Fibroblast of lung (primary cell): ENCODE data around the gene HS3ST1. TPM values are rescaled to one million over a fixed set of nuclear protein-coding genes. Genes with fewer than 3 reads are reported as not detected.

Experiments used
- DNase-seq, 2 donors: peaks; one replicate each; pipeline versions ENCODE4 v3.0.0 to v3.0.0-alpha.2; 2010; ENCODE audit warnings: low read depth in 2 of 2
- H2AFZ ChIP-seq: 2 replicates; pipeline ENCODE4 v1.5.1; 2012; ENCODE audit warnings: low read length, control low read depth, inconsistent platforms
- H3K27ac ChIP-seq: 2 replicates; pipeline ENCODE4 v1.5.1; 2011; ENCODE audit warnings: low read length, control low read depth; ENCODE audit not compliant: insufficient read depth
- H3K27me3 ChIP-seq: 2 replicates; pipeline ENCODE4 v1.5.1; 2011; ENCODE audit warnings: mild to moderate bottlenecking, low read length; ENCODE audit not compliant: control insufficient read depth, insufficient read depth
- H3K36me3 ChIP-seq: 2 replicates; pipeline ENCODE4 v1.5.1; 2011; ENCODE audit warnings: low read length; ENCODE audit not compliant: control insufficient read depth, insufficient read depth
- H3K4me1 ChIP-seq: 2 replicates; pipeline ENCODE4 v1.5.1; 2011; ENCODE audit warnings: low read length; ENCODE audit not compliant: control insufficient read depth, insufficient read depth; ENCODE audit errors: extremely low read depth
- H3K4me2 ChIP-seq: 2 replicates; pipeline ENCODE4 v1.5.1; 2011; ENCODE audit warnings: low read length, control low read depth; ENCODE audit not compliant: insufficient read depth; ENCODE audit errors: extremely low read depth
- H3K4me3 ChIP-seq, 4 experiments: fragments of 200-600 bp in 1 of 4; sonication (generic) in 1 of 4; replicated peaks in 1 of 4; 2 replicates each; pipeline ENCODE4 v1.5.1; 2011 to 2016; ENCODE audit warnings: low read length in 4 of 4, low read depth in 3 of 4, mild to moderate bottlenecking in 3 of 4, control low read depth in 2 of 4, inconsistent platforms in 1 of 4, mixed read lengths in 1 of 4; ENCODE audit not compliant: insufficient read depth in 1 of 4; ENCODE audit errors: control extremely low read depth in 1 of 4
- H3K79me2 ChIP-seq: 2 replicates; pipeline ENCODE4 v1.5.1; 2012; ENCODE audit warnings: mild to moderate bottlenecking, low read length, inconsistent platforms; ENCODE audit not compliant: control insufficient read depth, insufficient read depth
- H3K9ac ChIP-seq: 2 replicates; pipeline ENCODE4 v1.5.1; 2011; ENCODE audit warnings: mild to moderate bottlenecking, low read length, control low read depth; ENCODE audit not compliant: insufficient read depth
- H3K9me3 ChIP-seq: 2 replicates; pipeline ENCODE4 v1.5.1; 2012; ENCODE audit warnings: low read depth, low read length; ENCODE audit not compliant: control insufficient read depth, insufficient read depth
- H4K20me1 ChIP-seq: 2 replicates; pipeline ENCODE4 v1.5.1; 2011; ENCODE audit warnings: low read length; ENCODE audit not compliant: control insufficient read depth, insufficient read depth; ENCODE audit errors: extremely low read depth
- EZH2 ChIP-seq: IDR thresholded peaks from 2 replicates; pipeline ENCODE4 v1.5.1; 2012; ENCODE audit warnings: low read length, control low read depth, mild to moderate bottlenecking; ENCODE audit errors: missing control alignments
- polyA plus RNA-seq, 2 donors: library from polyadenylated mRNA; depleted of rRNA in 1 of 2; stranded (reverse) in 1 of 2; unstranded in 1 of 2; fragments of >200 nt; gene quantifications; 2 replicates each; pipeline ENCODE4 v1.2.1, GENCODE V29; 2011 to 2012; ENCODE audit warnings: missing spikeins in 1 of 2
- total RNA-seq: library from RNA; depleted of rRNA; stranded (reverse); fragments of >200 nt; gene quantifications from 2 replicates; pipeline ENCODE4 v1.2.1, GENCODE V29; 2014
- TF ChIP-seq, protein P1 (sequence below), 2 donors: IDR thresholded peaks in 1 of 2; conservative IDR thresholded peaks in 1 of 2; 1 replicate in 1 of 2; 2 replicates in 1 of 2; pipeline ENCODE4 v1.5.1; 2011 to 2012; ENCODE audit warnings: low read length in 2 of 2, control low read depth in 1 of 2, inconsistent platforms in 1 of 2, low read depth in 1 of 2, mild to moderate bottlenecking in 1 of 2

HS3ST1 gene
- total and polyA plus RNA-seq, 2 donors (not counting 1 experiment from before 2014, with no cell fraction given), result 0.01 TPM; not detected in 1

DNA sequence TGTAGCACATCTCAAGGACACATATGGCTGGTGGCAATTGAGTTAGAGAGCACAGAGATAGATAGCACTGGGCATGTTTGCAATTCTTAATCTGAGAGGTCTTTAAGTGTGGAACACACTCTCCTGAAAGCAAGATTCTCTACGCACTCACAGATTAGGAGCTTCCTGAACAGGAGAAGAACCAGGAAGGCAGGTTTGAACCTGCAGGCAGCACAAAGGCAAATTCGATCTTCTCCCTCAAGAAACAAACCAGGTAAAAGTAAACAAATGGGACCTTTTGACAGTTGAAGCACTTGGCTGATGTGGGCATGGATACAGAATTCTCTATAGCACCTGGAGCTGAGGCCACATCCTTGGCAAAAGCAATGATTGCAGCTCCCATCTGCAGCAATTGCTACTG is 24.3 kb downstream of the HS3ST1 start:
- Histone ChIP-seq H3K4me2 (no peak overlapping the region), H3K4me3 (no peak overlapping the region), H3K9ac (no peak overlapping the region), H2AFZ (no peak overlapping the region), H3K36me3 (no peaks in the 10 kb centered on the region), H3K9me3 (no peaks in the 10 kb centered on the region), H3K4me1 (no peaks in the 10 kb centered on the region), H3K27ac (no peak overlapping the region), H3K27me3 (no peaks in the 10 kb centered on the region), H4K20me1 (no peaks in the 10 kb centered on the region), H3K79me2 (no peaks in the 10 kb centered on the region)
- DNase-seq, result no peak
- TF ChIP-seq, protein P1, sequence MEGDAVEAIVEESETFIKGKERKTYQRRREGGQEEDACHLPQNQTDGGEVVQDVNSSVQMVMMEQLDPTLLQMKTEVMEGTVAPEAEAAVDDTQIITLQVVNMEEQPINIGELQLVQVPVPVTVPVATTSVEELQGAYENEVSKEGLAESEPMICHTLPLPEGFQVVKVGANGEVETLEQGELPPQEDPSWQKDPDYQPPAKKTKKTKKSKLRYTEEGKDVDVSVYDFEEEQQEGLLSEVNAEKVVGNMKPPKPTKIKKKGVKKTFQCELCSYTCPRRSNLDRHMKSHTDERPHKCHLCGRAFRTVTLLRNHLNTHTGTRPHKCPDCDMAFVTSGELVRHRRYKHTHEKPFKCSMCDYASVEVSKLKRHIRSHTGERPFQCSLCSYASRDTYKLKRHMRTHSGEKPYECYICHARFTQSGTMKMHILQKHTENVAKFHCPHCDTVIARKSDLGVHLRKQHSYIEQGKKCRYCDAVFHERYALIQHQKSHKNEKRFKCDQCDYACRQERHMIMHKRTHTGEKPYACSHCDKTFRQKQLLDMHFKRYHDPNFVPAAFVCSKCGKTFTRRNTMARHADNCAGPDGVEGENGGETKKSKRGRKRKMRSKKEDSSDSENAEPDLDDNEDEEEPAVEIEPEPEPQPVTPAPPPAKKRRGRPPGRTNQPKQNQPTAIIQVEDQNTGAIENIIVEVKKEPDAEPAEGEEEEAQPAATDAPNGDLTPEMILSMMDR (conservative IDR thresholded peaks at IDR 0.05 in 1 of 2, IDR thresholded peaks at IDR 0.05 in 1 of 2; ENCODE audit: low read depth in 1 of 2, low read length in 2 of 2), result no peak
- no peak for TF ChIP-seq EZH2

DNA sequence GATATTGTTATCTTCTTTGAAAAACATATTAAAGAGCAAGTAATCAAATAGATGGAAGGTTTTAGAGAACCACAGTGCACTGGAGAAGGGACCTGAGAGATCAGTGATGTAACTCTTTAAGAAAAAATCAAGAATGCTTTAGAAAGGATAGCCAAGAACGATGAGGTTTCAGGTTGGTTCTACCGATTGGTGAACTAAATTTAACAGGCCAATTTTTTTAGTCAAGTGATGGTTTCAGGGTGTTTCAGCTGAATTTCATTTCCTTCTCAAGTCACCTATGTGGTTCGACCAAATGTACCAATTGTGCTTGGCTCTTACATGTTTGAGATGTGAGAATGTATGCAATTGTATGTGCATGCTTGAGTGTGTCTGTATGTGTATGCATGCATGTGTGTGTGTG is 26.5 kb downstream of the HS3ST1 start:
- no peak overlapping the region for H2AFZ ChIP-seq
- H3K4me2 ChIP-seq, result no peak overlapping the region
- H3K4me1 ChIP-seq, result no peaks in the 10 kb centered on the region
- no peak overlapping the region for H3K4me3 ChIP-seq
- no peaks in the 10 kb centered on the region for H3K9me3 ChIP-seq
- TF ChIP-seq EZH2, result no peak
- TF ChIP-seq, protein P1 (conservative IDR thresholded peaks at IDR 0.05 in 1 of 2, IDR thresholded peaks at IDR 0.05 in 1 of 2; ENCODE audit: low read depth in 1 of 2, low read length in 2 of 2), result no peak
- H3K79me2 ChIP-seq, result no peaks in the 10 kb centered on the region
- no peak overlapping the region for H3K27ac ChIP-seq
- no peak overlapping the region for H3K9ac ChIP-seq
- DNase-seq, result no peak
- H3K36me3 ChIP-seq, result no peaks in the 10 kb centered on the region
- no peaks in the 10 kb centered on the region for H4K20me1 ChIP-seq
- H3K27me3 ChIP-seq, result no peaks in the 10 kb centered on the region

DNA sequence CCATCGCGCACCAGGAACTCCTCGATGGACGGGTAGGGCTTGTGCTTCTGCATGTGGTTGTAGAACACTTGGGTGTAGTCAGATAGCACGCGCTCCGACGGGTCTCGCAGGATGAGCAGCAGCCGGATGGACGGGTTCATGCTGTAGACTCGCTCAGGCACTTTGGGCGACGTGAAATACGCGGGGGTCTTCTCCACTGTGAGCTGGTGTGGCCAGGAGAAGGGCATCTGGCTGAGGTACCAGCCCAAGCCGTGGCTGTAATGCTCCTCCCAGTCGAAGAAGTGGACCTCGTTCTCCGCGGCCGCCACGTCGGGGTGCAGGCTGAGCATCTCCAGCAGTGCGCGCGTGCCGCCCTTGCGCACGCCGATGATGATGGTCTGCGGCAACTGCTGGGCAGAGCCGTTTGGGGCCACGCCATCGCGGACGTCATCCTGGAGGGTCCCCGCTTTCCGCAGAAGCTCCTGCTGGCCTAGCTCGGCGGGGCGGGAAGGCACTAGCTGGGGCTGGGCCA is 29.2 kb downstream of the HS3ST1 start:
- Histone ChIP-seq H3K4me3 (no peak overlapping the region), H3K79me2 (no peaks in the 10 kb centered on the region), H3K9me3 (no peaks in the 10 kb centered on the region), H3K9ac (no peak overlapping the region), H3K27me3 (no peaks in the 10 kb centered on the region), H4K20me1 (no peaks in the 10 kb centered on the region), H2AFZ (no peak overlapping the region), H3K4me1 (no peaks in the 10 kb centered on the region), H3K36me3 (no peaks in the 10 kb centered on the region), H3K27ac (no peak overlapping the region), H3K4me2 (no peak overlapping the region)
- no peak for TF ChIP-seq EZH2
- TF ChIP-seq, protein P1 (conservative IDR thresholded peaks at IDR 0.05 in 1 of 2, IDR thresholded peaks at IDR 0.05 in 1 of 2; ENCODE audit: low read depth in 1 of 2, low read length in 2 of 2), result no peak
- DNase-seq, result no peak
